Measurements from ENCODE around the gene NPPA. TPM values are rescaled to one million over a fixed set of nuclear protein-coding genes. Genes with fewer than 3 reads are reported as not detected.

The NPPA gene
- total RNA-seq, 4 donors from 2014 or later, result not detected

- no peak for DNase-seq
- Histone ChIP-seq H3K4me1 (no peaks in the 10 kb centered on the region), H3K27ac (no peak overlapping the region), H3K4me3 (no peak overlapping the region), H3K27me3 (no peaks in the 10 kb centered on the region), H3K36me3 (no peaks in the 10 kb centered on the region), H3K9me3 (no peaks in the 10 kb centered on the region)
- intact Hi-C loops (cut with DNase I; ENCODE audit: low total_unique reads), result loop anchor here (10.0 kb wide), 1 partner anchor 57 kb away; no protein-coding TSS in a partner anchor
- no peak for TF ChIP-seq POLR2A (IDR thresholded peaks at IDR 0.05)
- TF ChIP-seq CTCF (IDR thresholded peaks at IDR 0.05), result no peak
These were observed 9.7 kb downstream of the NPPA start for GRCh38 chr1:11837767-11838348.

GRCh38 chr1:11836955-11837766 lies 10.4 kb downstream of the NPPA start:
- intact Hi-C loops (cut with DNase I; ENCODE audit: low total_unique reads), result loop anchor here (10.0 kb wide), 1 partner anchor 58 kb away; no protein-coding TSS in a partner anchor
- no peaks in the 10 kb centered on the region for H3K36me3 ChIP-seq
- H3K9me3 ChIP-seq, result no peaks in the 10 kb centered on the region
- H3K4me1 ChIP-seq, result no peaks in the 10 kb centered on the region
- H3K27ac ChIP-seq, result no peak overlapping the region
- H3K27me3 ChIP-seq, result no peaks in the 10 kb centered on the region
- no peak for DNase-seq
- TF ChIP-seq CTCF (IDR thresholded peaks at IDR 0.05) (no peak), POLR2A (IDR thresholded peaks at IDR 0.05) (no peak)
- no peak overlapping the region for H3K4me3 ChIP-seq

- Histone ChIP-seq H3K4me3 (no peak overlapping the region), H3K36me3 (no peaks in the 10 kb centered on the region), H3K27ac (no peak overlapping the region), H3K9me3 (no peaks in the 10 kb centered on the region), H3K4me1 (no peaks in the 10 kb centered on the region), H3K27me3 (no peaks in the 10 kb centered on the region)
- no peak for DNase-seq
- intact Hi-C loops (cut with DNase I; ENCODE audit: low total_unique reads), result loop anchor here (10.0 kb wide), 1 partner anchor 59 kb away; no protein-coding TSS in a partner anchor
- TF ChIP-seq CTCF (IDR thresholded peaks at IDR 0.05) (no peak), POLR2A (IDR thresholded peaks at IDR 0.05) (no peak)
These were observed 11.9 kb downstream of the NPPA start for GRCh38 chr1:11835441-11836225.

GRCh38 chr1:11833900-11834299 lies 13.7 kb downstream of the NPPA start:
- Histone ChIP-seq H3K4me3 (no peak overlapping the region), H3K36me3 (no peaks in the 10 kb centered on the region), H3K4me1 (no peaks in the 10 kb centered on the region), H3K27ac (no peak overlapping the region), H3K9me3 (no peaks in the 10 kb centered on the region), H3K27me3 (no peaks in the 10 kb centered on the region)
- TF ChIP-seq POLR2A (IDR thresholded peaks at IDR 0.05), result no peak
- TF ChIP-seq CTCF (IDR thresholded peaks at IDR 0.05), result no peak
- intact Hi-C loops (cut with DNase I; ENCODE audit: low total_unique reads), result loop anchor here (10.0 kb wide), 1 partner anchor 61 kb away; no protein-coding TSS in a partner anchor
- no peak for DNase-seq

Data from uterus (tissue), 4 donors.